HG02938 (cell line): ENCODE data around the gene ITFG1.
"Not testable (repeated sequence)": the region's sequence is repeated elsewhere in the genome, so short reads cannot be mapped to it uniquely, and the experiment has no call there.

Experiments
- ATAC-seq: cut with Tn5 transposase; IDR thresholded peaks from one replicate; pipeline ENCODE4 v1.9.1; 2021; ENCODE audit warnings: mild to moderate bottlenecking, moderate library complexity; ENCODE audit not compliant: unreplicated experiment

Gene ITFG1

GRCh38 chr16:47475786-47476185 lies 14.9 kb upstream of the ITFG1 start:
- ATAC-seq = no peak

DNA sequence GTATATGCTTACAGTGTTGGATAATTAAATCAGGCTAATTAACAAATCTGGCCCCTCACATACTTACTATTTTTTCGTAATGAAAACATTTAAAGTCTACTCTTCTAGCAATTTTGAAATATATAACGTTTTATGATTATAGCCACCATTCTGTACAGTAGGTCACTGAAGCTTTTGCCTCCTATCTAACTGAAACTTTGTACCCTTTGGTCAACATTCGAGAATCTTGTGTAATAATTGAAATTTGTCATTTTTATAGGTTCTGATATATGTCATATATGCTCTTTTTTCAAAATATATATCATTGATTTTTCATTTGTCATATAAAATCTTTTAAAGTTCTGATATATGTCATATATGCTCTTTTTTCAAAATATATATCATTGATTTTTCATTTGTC lies 12.9 kb upstream of the ITFG1 start:
- ATAC-seq = no peak

DNA sequence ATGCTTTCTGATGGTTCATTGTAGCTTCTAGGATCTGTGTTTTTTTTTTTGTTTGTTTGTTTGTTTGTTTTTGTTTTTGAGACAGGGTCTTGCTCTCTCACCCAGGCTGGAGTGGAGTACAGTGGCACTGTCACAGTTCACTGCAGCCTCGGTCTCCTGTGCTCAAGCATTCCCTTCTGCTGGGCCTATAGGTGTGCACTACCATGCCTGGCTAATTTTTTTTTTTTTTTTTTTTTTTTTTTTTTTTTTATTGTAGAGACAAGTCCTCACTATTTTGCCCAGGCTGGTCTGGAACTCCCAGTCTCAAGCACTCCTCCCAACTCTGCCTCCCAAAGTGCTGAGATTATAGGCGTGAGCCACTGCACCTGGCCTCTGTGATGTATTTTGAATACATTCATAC lies 12.1 kb upstream of the ITFG1 start:
- not testable (repeated sequence) for ATAC-seq

DNA sequence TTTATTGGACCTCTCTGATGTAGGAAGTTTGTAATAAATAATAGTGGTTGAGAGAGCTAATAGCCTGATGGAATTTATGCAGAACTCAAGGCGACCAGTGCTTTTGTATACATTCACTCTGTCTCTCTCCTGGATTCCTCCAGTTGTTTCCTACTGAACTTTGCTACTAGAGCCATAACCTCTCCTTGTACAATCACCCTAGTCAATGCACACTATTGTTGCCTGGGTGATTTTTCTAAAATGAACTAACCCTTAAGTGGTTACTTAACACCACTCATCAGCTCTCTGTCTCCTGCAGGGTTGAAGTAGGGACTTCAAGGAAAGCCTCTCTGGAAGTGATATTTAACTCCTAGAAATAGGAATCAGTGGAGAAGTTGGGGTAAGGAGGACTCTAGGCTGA lies 9.9 kb upstream of the ITFG1 start:
- ATAC-seq = no peak

GRCh38 chr16:47470211-47470610 lies 9.3 kb upstream of the ITFG1 start:
- no peak for ATAC-seq

DNA sequence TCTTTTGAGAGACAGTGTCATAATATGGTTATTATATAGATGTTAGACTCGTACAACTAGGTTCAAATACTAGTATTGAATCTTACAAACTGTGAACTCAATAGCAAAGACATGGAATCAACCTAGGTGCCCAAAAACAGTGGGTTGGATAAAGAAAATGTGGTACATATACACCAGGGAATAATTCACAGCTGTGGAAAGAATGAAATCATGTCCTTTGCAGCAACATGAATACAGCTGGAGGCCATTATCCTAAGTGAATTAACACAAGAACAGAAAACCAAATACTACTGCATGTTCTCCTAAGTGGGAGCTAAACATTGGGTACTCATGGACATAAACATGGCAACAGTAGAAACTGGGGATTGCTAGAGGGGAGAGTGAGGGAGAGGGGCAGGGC lies 8.4 kb upstream of the ITFG1 start:
- no peak for ATAC-seq

GRCh38 chr16:47468070-47468689 lies 7.3 kb upstream of the ITFG1 start:
- not testable (repeated sequence) for ATAC-seq

DNA sequence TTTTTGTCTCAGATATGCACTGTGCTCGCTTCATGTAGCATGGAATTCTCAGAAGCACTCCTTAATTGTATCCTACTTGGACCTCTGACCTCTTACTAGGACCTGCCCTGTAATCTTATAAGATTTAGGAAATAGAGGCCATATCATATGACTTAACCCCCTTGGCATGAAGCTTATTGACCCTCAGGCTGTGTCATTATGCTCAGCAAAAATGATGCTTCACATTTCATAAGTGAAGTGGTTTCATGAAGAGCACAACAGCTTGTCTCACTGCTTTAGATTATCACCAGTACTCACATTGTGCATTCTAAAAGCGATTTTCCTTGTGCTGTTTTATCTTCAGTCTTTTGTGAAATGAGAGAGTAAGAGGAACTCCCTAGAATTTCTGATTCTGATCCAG lies 6.6 kb upstream of the ITFG1 start:
- no peak for ATAC-seq

DNA sequence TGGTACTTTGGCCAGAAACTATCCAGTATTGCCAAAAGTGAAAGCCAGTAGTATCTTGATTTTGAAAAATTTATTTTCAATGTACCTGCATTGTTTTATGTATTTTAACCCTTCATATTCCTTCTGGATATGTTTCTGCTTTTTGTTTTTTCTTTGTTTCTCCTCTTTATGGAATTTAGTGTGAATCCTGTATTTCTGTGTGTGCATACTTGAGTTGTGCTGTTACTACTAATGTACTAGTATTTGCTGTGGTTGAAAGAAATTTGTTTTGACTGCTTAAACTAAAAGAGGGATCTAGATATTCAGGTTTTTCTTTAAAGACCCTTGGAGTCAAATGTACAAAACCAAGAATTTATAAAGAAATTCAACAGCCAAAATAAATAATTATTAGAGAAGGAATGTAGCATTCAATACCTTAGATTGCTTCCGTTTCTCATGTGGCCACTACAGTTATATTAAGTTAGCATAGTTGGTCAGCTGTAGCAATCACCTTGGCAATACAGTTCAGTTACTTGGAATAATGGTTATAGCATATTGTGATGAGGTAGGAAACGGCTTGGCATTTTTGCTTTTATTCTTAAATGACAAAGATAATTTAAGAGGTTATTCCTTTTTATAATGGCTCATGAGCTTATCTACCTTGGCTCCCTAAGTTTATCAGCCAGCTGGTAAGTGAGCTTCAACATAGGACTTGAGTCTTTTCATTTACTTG lies 5.2 kb upstream of the ITFG1 start:
- no peak for ATAC-seq

DNA sequence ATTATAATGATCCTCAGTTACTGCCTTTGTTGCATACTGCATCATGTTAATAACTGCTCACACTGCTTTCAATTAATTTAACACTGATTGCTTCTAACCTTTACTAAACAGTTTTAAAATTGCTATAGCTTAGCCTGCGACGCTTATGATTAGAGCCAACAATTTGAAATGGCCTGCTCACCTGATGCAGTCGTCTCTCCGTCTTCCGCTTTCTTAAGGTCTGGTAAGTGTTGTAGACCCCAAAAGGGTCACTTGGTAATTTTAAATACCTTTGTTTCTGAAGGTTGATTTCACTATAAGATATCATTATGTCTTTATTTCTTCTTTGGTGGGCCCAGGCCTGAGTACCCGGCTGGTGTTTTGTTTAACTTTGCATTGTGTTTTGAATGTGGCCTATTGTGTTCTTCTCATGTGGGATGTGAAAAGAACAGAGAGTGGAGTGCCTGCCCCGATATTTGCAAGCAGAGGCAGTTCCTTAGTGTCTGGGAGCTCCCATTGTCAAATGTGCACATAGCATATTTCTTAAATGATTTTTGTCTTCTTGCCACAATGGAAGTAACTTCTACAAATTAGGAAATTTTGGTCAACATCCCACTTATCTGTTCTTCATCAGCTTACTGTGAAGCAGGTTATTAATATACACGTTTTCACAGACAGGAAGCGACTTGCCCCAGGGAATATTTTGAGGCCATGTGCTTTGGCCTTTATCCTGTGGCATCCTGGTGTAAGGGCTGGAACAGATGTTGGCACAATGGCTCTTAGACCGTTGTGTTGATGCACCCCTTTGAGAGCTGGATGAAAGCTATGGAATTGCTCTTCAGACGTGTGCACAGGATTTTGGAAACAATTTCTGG lies 3.1 kb upstream of the ITFG1 start:
- no peak for ATAC-seq

DNA sequence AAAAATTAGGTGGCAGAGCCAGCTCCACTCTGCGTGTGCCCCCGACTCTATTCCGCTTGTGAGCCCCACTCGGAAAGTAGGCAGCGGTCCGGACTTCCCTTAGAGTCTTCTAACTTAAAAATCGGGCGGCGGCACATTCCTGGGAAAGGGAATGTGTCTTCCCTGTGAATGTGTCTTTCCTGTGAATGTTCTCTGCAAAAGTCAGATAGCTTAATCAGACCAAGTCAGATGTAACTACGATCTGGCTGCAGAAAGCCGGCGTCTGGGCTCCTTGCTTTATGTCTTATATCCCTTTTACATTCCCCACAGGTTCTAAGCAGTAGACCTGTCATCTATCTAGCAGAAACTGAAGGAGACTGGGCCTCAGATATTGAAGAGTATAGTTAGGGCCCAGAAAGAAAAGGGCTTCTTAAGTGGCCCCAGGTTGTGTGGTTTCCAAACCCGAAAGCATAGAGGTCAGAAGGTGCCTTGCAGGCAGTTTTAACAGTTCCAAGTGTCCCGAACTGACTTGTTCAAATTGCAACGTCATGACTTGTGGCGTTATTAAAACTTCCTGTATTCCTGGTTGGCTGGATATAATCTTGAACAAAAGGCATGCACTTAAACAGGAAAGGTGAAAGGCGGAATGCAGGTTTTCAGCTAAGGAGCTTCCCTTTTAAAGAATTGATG lies 869 bp upstream of the ITFG1 start:
- ATAC-seq = no peak

DNA sequence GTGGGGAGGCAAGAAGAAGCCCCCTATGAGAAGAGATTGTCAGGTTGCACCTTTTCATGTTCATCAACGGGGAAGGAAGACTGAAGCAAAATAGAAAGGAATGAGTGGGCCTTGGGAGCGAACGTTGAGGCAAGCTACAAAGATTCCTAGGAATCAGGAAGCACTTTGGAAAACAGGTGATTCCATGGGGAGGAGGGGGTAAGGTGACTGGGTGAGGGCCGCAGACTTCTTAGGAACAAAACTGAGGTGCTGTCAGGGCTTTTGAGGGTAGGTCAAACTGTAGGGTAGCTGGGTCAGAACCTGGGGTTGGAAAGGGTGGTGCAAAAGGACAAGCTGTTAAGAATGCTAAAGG lies 528 bp downstream of the ITFG1 start:
- ATAC-seq = no peak

DNA sequence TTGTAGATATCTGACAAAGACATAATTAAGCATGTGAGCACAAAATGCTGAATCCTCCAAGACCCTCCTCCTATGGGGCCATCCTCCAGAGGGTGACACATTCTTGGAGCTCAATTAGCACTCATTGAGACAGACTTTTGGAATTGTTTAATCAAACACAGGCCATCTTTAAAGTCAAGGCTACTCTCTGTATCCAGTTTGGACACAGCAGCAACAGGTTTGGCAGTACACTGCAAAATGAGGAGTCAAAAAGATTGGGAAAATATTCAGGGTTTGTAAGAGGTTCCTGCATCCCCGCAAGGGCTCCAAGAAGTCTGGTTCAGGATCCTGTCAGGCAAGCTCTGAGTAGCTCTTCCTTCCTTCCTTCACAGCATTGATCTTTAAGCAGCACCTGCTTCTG lies 1.3 kb downstream of the ITFG1 start:
- ATAC-seq = no peak

GRCh38 chr16:47458331-47458730 lies 2.5 kb downstream of the ITFG1 start:
- ATAC-seq = no peak

- ATAC-seq = no peak
Observed at GRCh38 chr16:47449788-47450187, 11.1 kb downstream of the ITFG1 start.

DNA sequence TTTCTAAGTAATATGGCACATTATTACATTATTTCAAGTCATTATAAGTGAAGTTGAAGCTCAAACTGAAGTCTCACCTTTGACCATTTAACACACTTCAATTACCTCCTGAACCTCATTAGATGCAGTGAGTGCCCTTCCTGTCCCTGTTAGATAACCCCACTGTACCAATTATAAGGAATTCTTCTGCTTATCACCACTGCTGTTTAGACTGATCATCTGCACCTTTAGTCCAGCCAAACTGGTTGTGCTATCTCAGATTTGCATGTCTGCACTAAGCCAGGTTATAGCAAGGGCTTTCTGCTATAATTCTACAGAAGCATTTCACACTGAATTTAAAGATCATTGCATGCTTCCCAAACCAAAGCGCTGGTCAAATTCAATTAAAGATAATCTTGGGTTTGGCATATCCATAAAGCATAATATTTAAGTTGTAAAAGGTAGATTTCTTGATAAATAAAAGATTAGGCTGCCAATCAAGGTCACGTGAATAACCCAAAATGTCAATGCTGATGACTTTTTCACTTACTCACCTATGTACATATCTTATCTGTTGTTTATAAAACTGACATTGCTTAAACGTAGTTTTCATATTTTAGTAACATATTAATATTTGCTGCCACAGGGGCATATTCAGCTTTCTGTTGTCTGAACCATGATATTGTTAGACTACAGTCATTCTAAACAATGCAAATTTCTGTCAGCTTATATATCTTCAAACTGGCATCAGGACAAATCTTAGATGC lies 11.9 kb downstream of the ITFG1 start:
- no peak for ATAC-seq

DNA sequence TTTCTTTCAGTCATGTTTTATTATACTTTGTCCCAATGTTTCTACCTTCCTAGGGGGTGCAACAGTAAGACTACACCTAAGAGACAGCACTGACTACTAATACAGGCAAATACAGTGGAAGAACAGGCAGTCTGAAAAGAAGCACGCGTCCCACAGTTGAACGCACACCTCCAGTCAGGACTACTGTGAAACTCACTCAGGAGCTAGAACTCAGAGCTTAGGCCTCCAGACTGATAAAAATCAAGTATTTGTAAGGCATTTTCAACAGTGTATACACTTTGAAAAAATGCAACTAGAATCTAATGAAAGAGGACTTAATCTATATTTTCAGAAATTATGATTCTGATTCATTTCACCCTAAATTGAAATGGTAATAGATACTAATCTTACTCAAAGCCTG lies 14.4 kb downstream of the ITFG1 start:
- no peak for ATAC-seq

GRCh38 chr16:47442884-47443283 lies 18.0 kb downstream of the ITFG1 start:
- ATAC-seq = not testable (repeated sequence)

DNA sequence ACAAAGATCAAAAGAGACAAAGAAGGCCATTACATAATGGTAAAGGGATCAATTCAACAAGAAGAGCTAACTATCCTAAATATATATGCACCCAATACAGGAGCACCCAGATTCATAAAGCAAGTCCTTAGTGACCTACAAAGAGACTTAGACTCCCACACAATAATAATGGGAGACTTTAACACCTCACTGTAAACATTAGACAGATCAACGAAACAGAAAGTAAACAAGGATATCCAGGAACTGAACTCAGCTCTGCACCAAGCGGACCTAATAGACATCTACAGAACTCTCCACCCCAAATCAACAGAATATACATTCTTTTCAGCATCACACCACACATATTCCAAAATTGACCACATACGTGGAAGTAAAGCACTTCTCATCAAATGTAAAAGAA lies 20.8 kb downstream of the ITFG1 start:
- not testable (repeated sequence) for ATAC-seq

- not testable (repeated sequence) for ATAC-seq
Observed at GRCh38 chr16:47434274-47434673, 26.6 kb downstream of the ITFG1 start.

DNA sequence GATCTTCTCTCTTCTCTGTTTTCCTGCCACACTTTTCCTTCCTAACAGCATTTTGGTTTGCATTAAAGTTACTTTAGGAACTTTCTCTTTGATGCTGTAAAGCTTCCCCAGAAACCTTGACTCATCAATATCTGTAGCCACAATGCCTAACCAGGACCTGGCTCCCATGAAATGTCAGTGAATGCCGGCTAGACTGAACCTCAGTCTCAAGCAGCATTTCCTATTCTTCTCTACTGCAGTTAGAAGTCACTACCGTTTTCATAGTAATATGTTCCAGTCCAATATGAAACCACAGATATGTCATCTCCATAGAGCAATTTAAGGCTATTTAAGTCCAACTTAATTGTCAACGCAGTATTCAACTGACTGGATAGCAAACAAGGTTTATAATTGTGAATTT lies 28.9 kb downstream of the ITFG1 start:
- ATAC-seq = no peak
